Sigmoid colon (tissue), 7 donors: ENCODE measurements around the gene CTXN1. TPM values are rescaled to one million over a fixed set of nuclear protein-coding genes. Genes with fewer than 3 reads are reported as not detected.

Experiments
- DNase-seq: peaks from one replicate; pipeline ENCODE4 v3.0.0-alpha.2; 2019
- H3K27ac ChIP-seq, 4 donors: fragments of 200-600 bp; sonication (generic); one replicate each; pipeline ENCODE4 v1.5.1; 2016 to 2019; ENCODE audit warnings: mild to moderate bottlenecking in 1 of 4
- H3K27me3 ChIP-seq, 3 donors: fragments of 200-600 bp; sonication (generic); one replicate each; pipeline ENCODE4 v1.5.1; 2019; ENCODE audit warnings: mild to moderate bottlenecking in 1 of 3
- H3K36me3 ChIP-seq, 4 donors: fragments of 200-600 bp; sonication (generic); one replicate each; pipeline ENCODE4 v1.5.1; 2016 to 2019
- H3K4me1 ChIP-seq, 4 donors: fragments of 200-600 bp; sonication (generic); one replicate each; pipeline ENCODE4 v1.5.1; 2017 to 2019
- H3K4me3 ChIP-seq, 4 donors: fragments of 200-600 bp; sonication (generic); one replicate each; pipeline ENCODE4 v1.5.1; 2017 to 2019; ENCODE audit warnings: mild to moderate bottlenecking in 2 of 4, moderate library complexity in 1 of 4
- H3K9me3 ChIP-seq, 4 donors: fragments of 200-600 bp in 3 of 4; sonication (generic) in 3 of 4; one replicate each; pipeline versions ENCODE4 v1.5.1 to v1.6.1; 2013 to 2019
- CTCF ChIP-seq, 4 experiments: fragments of 450-650 bp in 3 of 4; fragments of 200-600 bp in 1 of 4; IDR thresholded peaks; one replicate each; pipeline ENCODE4 v1.5.1; 2016 to 2019; ENCODE audit warnings: antibody characterized with exemption in 4 of 4, mild to moderate bottlenecking in 3 of 4, moderate library complexity in 2 of 4
- EP300 ChIP-seq, 4 donors: sonication (generic); formaldehyde crosslinking; IDR thresholded peaks; one replicate each; pipeline ENCODE4 v1.6.1; 2017; ENCODE audit warnings: antibody characterized with exemption in 4 of 4
- POLR2A ChIP-seq, 2 donors: fragments of 450-650 bp; IDR thresholded peaks; one replicate each; pipeline ENCODE4 v1.6.1; 2016; ENCODE audit warnings: antibody characterized with exemption in 2 of 2, mild to moderate bottlenecking in 2 of 2, moderate library complexity in 2 of 2
- POLR2AphosphoS5 ChIP-seq, 4 donors: sonication (generic); formaldehyde crosslinking; IDR thresholded peaks; one replicate each; pipeline ENCODE4 v1.6.1; 2017; ENCODE audit warnings: antibody characterized with exemption in 4 of 4
- WGBS, 2 donors: extraction: QIAGEN DNeasy Blood & Tissue Kit; methylation state at CpG; one replicate each; pipeline ENCODE4 v1.1.7; 2013; 5-methylcytosine and 5-hydroxymethylcytosine counted together
- intact Hi-C: fragments of 100-400 bp; cut with DNase I; formaldehyde crosslinking; loops from one replicate; pipeline ENCODE4 v1.15.1; 2023
- polyA plus RNA-seq, 3 donors: library from polyadenylated mRNA; stranded (reverse); fragments of 200-250 nt; gene quantifications; one replicate each; pipeline ENCODE4 v1.2.3, GENCODE V29; 2013
- total RNA-seq, 4 donors: library from RNA; depleted of rRNA; stranded (reverse); fragments of >200 nt; gene quantifications; one replicate each; pipeline ENCODE4 v1.1.0, GENCODE V29; 2016
- donor health status: healthy with polysubstance abuse.
- donor health status: Bipolar disorder and iron deficiency.
- donor health status: healthy.

CTXN1 gene
- total and polyA plus RNA-seq, 7 donors: 0.60 to 92.2 (median 25.3) TPM

DNA sequence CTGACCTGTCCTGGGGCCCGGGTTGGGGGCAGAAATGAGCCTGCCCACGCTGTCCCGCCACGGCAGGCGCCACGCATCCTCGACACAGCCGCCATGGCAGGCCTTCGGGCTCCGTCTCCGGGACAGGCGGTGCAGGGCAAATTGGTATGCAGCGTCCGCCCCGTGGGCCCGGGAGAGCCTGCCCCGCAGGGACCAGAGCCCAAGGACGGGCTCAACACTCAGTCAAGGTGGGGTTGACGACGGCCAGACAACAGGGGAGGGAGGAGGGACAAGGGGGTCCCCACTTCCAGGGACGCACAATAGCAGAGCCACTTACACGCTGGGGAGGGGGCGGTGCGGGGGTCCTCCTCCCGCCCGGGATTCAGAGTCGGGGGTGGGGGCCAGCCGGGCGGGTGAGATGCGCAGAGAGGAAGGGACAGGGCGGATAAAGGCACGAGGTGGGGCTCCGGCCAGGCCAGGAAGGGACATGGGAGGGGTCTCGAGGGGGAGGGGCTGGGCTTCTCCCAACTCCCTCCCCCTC lies 1.2 kb downstream of the CTXN1 start:
- peaks cover 0 to 89% (median 85%) of the 10 kb centered on the region in 4 donors for H3K4me1 ChIP-seq
- H3K27me3 ChIP-seq: no peaks in the 10 kb centered on the region
- peaks cover 11 to 16% (median 13%) of the 10 kb centered on the region in 4 donors for H3K36me3 ChIP-seq
- H3K4me3 ChIP-seq: peak overlapping the region; percentile 39 to 81 (median 64)
- peak overlapping the region; percentile 89 to 97 (median 94) for H3K27ac ChIP-seq
- WGBS, 2 donors: 34 to 50% methylated on average over 34 of the region's 34 CpGs
- no peak for DNase-seq
- H3K9me3 ChIP-seq: no peaks in the 10 kb centered on the region
- intact Hi-C loops: loop anchor here (10.0 kb wide), 3 partner anchors 440 to 1190 kb away; partner anchors contain the start of genes ANGPTL4, GPR108, MBD3L1 and TRIP10
- TF ChIP-seq CTCF (IDR thresholded peaks at IDR 0.05) (no peak), POLR2AphosphoS5 (IDR thresholded peaks at IDR 0.05) (no peak), POLR2A (IDR thresholded peaks at IDR 0.05) (no peak), EP300 (IDR thresholded peaks at IDR 0.05) (no peak)

- Histone ChIP-seq H3K4me3 (peak overlapping the region; percentile 39 to 81 (median 64)), H3K4me1 (peaks cover 0 to 89% (median 85%) of the 10 kb centered on the region in 4 donors), H3K27me3 (peaks cover 0 to 4% (median 1%) of the 10 kb centered on the region in 3 donors), H3K9me3 (no peaks in the 10 kb centered on the region), H3K27ac (peak overlapping the region; percentile 89 to 97 (median 94)), H3K36me3 (peaks cover 11 to 16% (median 13%) of the 10 kb centered on the region in 4 donors)
- 62 to 82% methylated on average over 12 of the region's 12 CpGs for WGBS, 2 donors
- intact Hi-C loops: loop anchor here (10.0 kb wide), 3 partner anchors 441 to 1189 kb away; partner anchors contain the start of genes ANGPTL4, GPR108, MBD3L1 and TRIP10
- no peak for TF ChIP-seq POLR2A (IDR thresholded peaks at IDR 0.05)
- TF ChIP-seq CTCF (IDR thresholded peaks at IDR 0.05): no peak
- TF ChIP-seq EP300 (IDR thresholded peaks at IDR 0.05): no peak
- no peak for TF ChIP-seq POLR2AphosphoS5 (IDR thresholded peaks at IDR 0.05)
- DNase-seq: no peak
Observed at GRCh38 chr19:7924241-7924640, 1.7 kb downstream of the CTXN1 start.

DNA sequence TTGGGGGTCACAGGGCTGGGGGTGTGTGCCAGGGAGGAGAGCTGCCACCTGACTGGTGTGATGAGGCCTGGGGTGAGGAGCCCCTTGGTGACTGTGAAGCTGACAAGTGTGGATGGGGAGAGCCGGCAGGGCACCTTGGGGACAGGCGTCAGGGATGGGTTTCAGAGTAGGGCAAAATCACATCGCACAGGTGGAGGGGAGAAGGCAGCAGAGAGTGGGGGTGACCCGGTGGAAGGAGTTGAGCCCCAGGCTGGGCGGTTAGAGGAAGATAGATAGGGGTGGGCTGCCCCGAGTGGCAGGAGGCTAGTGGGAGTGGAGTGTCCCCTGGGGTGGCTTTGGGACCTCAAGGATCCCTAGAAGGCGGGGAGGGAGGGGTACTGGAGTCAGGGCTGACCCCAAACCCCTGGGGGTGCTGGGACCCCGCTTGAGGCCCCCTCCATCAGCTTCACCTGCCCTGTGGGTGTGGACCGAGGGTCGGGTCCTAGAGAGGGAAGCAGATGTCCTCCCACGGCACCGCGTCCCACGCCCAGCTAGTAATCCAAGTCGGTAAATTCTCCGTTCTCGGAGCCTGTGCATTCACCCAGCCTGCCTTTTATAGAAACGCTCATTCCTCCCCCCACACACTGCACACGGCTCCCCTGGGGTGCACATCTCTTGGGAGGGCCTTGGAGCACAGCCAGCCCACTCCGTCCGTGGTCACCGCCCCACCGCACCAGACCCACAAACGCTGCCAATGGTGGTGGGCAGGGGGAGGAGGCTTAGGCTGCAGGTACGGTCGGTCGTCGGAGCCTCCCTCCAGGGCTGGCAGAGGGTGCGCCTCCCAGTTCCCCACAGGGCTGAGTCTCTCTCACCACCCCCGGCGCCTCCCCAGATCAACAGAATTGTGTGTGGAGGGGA lies 2.4 kb downstream of the CTXN1 start:
- 83% methylated on average over 31 of the region's 31 CpGs for WGBS, 2 donors
- peak; percentile 91 for DNase-seq

GRCh38 chr19:7922836-7923195 lies 3.1 kb downstream of the CTXN1 start:
- TF ChIP-seq EP300 (IDR thresholded peaks at IDR 0.05) (no peak), CTCF (IDR thresholded peaks at IDR 0.05) (no peak), POLR2A (IDR thresholded peaks at IDR 0.05) (no peak), POLR2AphosphoS5 (IDR thresholded peaks at IDR 0.05) (no peak)
- peaks cover 11 to 16% (median 13%) of the 10 kb centered on the region in 4 donors for H3K36me3 ChIP-seq
- 89 to 93% methylated on average over 8 of the region's 8 CpGs for WGBS, 2 donors
- peaks cover 0 to 86% (median 84%) of the 10 kb centered on the region in 4 donors for H3K4me1 ChIP-seq
- H3K27me3 ChIP-seq: peaks cover 12 to 18% (median 14%) of the 10 kb centered on the region in 3 donors
- DNase-seq: no peak
- H3K9me3 ChIP-seq: no peaks in the 10 kb centered on the region
- intact Hi-C loops: loop anchor here (10.0 kb wide), 3 partner anchors 442 to 1188 kb away; partner anchors contain the start of genes ANGPTL4, GPR108, MBD3L1 and TRIP10
- H3K27ac ChIP-seq: peak overlapping the region; percentile 89 to 97 (median 94)
- H3K4me3 ChIP-seq: peak overlapping the region in 1 of 4 donors; percentile 59

More for the DNA sequence above, 2.4 kb downstream of the CTXN1 start:
- TF ChIP-seq POLR2AphosphoS5 (IDR thresholded peaks at IDR 0.05): peak; percentile 48 to 67 (median 60)
- TF ChIP-seq POLR2A (IDR thresholded peaks at IDR 0.05): peak in 1 of 2 donors; percentile 4
- no peak for TF ChIP-seq CTCF (IDR thresholded peaks at IDR 0.05)
- Histone ChIP-seq H3K27ac (peak overlapping the region; percentile 89 to 97 (median 94)), H3K4me3 (peak overlapping the region; percentile 39 to 81 (median 64)), H3K27me3 (peaks cover 6 to 11% (median 7%) of the 10 kb centered on the region in 3 donors), H3K9me3 (no peaks in the 10 kb centered on the region), H3K4me1 (peaks cover 0 to 88% (median 87%) of the 10 kb centered on the region in 4 donors), H3K36me3 (peaks cover 11 to 16% (median 13%) of the 10 kb centered on the region in 4 donors)
- intact Hi-C loops: loop anchor here (10.0 kb wide), 3 partner anchors 441 to 1189 kb away; partner anchors contain the start of genes ANGPTL4, GPR108, MBD3L1 and TRIP10
